Neural cell (in vitro differentiated cells): ENCODE results near the gene PTPRR. TPM values are rescaled to one million over a fixed set of nuclear protein-coding genes. Genes with fewer than 3 reads are reported as not detected.

Experiments used
- H2AFZ ChIP-seq: fragments of 200-600, 300-800 bp; sonication (generic), shearing (Covaris generic); 2 replicates; pipeline ENCODE4 v1.6.0; 2014; ENCODE audit warnings: low read depth, mild to moderate bottlenecking, antibody characterized with exemption, low read length, moderate library complexity
- H3F3A ChIP-seq: fragments of 200-600 bp; shearing (Covaris generic); 2 replicates; pipeline ENCODE4 v1.6.1; 2016; ENCODE audit warnings: mild to moderate bottlenecking, moderate library complexity, mixed read lengths, antibody characterized with exemption, low read length; ENCODE audit not compliant: insufficient read depth, poor library complexity, severe bottlenecking
- H3K27ac ChIP-seq: fragments of 200-600, 300-800 bp; sonication (generic), shearing (Covaris generic); 2 replicates; pipeline ENCODE4 v1.5.1; 2014; ENCODE audit warnings: mild to moderate bottlenecking, low read length, moderate library complexity
- H3K27me3 ChIP-seq: fragments of 300-800, 200-600 bp; sonication (generic), shearing (Covaris generic); 2 replicates; pipeline ENCODE4 v1.6.0; 2014; ENCODE audit warnings: mild to moderate bottlenecking, low read depth, low read length, moderate library complexity; ENCODE audit not compliant: insufficient read depth
- H3K36me3 ChIP-seq: fragments of 300-800, 200-600 bp; sonication (generic), shearing (Covaris generic); 2 replicates; pipeline ENCODE4 v1.5.1; 2014; ENCODE audit warnings: mild to moderate bottlenecking, antibody characterized with exemption, low read length, moderate library complexity; ENCODE audit not compliant: insufficient read depth
- H3K4me2 ChIP-seq: fragments of 300-800, 200-600 bp; sonication (generic), shearing (Covaris generic); 2 replicates; pipeline ENCODE4 v1.6.0; 2014; ENCODE audit warnings: mild to moderate bottlenecking, low read length
- H3K4me3 ChIP-seq: fragments of 300-800, 200-600 bp; sonication (generic), shearing (Covaris generic); 2 replicates; pipeline ENCODE4 v1.5.1; 2014; ENCODE audit warnings: mild to moderate bottlenecking, low read length, moderate library complexity
- H3K79me2 ChIP-seq: fragments of 200-600 bp; shearing (Covaris generic); replicated peaks from 2 replicates; pipeline ENCODE4 v1.6.0; 2014; ENCODE audit warnings: mild to moderate bottlenecking, low read length, moderate library complexity; ENCODE audit not compliant: insufficient read depth
- H3K9ac ChIP-seq: fragments of 300-800, 200-600 bp; sonication (generic), shearing (Covaris generic); 2 replicates; pipeline ENCODE4 v1.6.1; 2016; ENCODE audit warnings: mild to moderate bottlenecking, low read length, mixed read lengths
- H3K9me2 ChIP-seq: fragments of 200-600 bp; shearing (Covaris generic); 2 replicates; pipeline ENCODE4 v1.6.1; 2016; ENCODE audit warnings: mild to moderate bottlenecking, low read length, mixed read lengths; ENCODE audit not compliant: insufficient read depth
- H3K9me3 ChIP-seq: fragments of 200-600, 300-800 bp; sonication (generic), shearing (Covaris generic); 2 replicates; pipeline ENCODE4 v1.6.1; 2016; ENCODE audit warnings: mild to moderate bottlenecking, mixed run types, low read length, moderate library complexity, mixed read lengths
- H4K20me1 ChIP-seq: fragments of 200-600 bp; shearing (Covaris generic); 2 replicates; pipeline ENCODE4 v1.6.1; 2016; ENCODE audit warnings: mild to moderate bottlenecking, mixed run types; ENCODE audit not compliant: insufficient read depth
- CTCF ChIP-seq: fragments of 450-650 bp; IDR thresholded peaks from 2 replicates; pipeline ENCODE4 v1.5.1; 2014; ENCODE audit warnings: antibody characterized with exemption, mild to moderate bottlenecking, moderate library complexity; ENCODE audit not compliant: poor library complexity, severe bottlenecking
- EP300 ChIP-seq: fragments of 450-650 bp; conservative IDR thresholded peaks from 2 replicates; pipeline ENCODE4 v1.6.1; 2014; ENCODE audit warnings: antibody characterized with exemption, mild to moderate bottlenecking, moderate library complexity; ENCODE audit not compliant: poor library complexity, severe bottlenecking
- EZH2 ChIP-seq: fragments of 200-600, 300-800 bp; shearing (Covaris generic), sonication (generic); IDR thresholded peaks from 2 replicates; pipeline ENCODE4 v1.6.1; 2014; ENCODE audit warnings: antibody characterized with exemption, low read length, borderline replicate concordance, mild to moderate bottlenecking; ENCODE audit not compliant: insufficient read depth, poor library complexity, severe bottlenecking
- MXI1 ChIP-seq: fragments of 450-650 bp; conservative IDR thresholded peaks from 2 replicates; pipeline ENCODE4 v1.6.1; 2014; ENCODE audit warnings: antibody characterized with exemption, mild to moderate bottlenecking; ENCODE audit not compliant: poor library complexity, severe bottlenecking
- POLR2AphosphoS5 ChIP-seq: IDR thresholded peaks from 2 replicates; pipeline ENCODE4 v1.6.1; 2012
- RAD21 ChIP-seq: fragments of 450-650 bp; conservative IDR thresholded peaks from 2 replicates; pipeline ENCODE4 v1.6.1; 2014; ENCODE audit warnings: antibody characterized with exemption, mild to moderate bottlenecking, moderate library complexity
- REST ChIP-seq: IDR thresholded peaks from 2 replicates; pipeline ENCODE4 v1.6.1; 2012; ENCODE audit warnings: borderline replicate concordance
- SMC3 ChIP-seq: fragments of 450-650 bp; conservative IDR thresholded peaks from 2 replicates; pipeline ENCODE4 v1.6.1; 2014; ENCODE audit warnings: antibody characterized with exemption, mild to moderate bottlenecking, moderate library complexity; ENCODE audit not compliant: poor library complexity
- TAF1 ChIP-seq: IDR thresholded peaks from 2 replicates; pipeline ENCODE4 v1.6.1; 2012; ENCODE audit warnings: low read depth
- polyA plus RNA-seq: library from polyadenylated mRNA; depleted of rRNA; stranded (reverse); fragments of >200 nt; gene quantifications from 2 replicates; pipeline ENCODE4 v1.2.3, GENCODE V29; 2014

Gene PTPRR
- polyA plus RNA-seq, 1 donor from 2014 or later = 2.2 TPM

DNA sequence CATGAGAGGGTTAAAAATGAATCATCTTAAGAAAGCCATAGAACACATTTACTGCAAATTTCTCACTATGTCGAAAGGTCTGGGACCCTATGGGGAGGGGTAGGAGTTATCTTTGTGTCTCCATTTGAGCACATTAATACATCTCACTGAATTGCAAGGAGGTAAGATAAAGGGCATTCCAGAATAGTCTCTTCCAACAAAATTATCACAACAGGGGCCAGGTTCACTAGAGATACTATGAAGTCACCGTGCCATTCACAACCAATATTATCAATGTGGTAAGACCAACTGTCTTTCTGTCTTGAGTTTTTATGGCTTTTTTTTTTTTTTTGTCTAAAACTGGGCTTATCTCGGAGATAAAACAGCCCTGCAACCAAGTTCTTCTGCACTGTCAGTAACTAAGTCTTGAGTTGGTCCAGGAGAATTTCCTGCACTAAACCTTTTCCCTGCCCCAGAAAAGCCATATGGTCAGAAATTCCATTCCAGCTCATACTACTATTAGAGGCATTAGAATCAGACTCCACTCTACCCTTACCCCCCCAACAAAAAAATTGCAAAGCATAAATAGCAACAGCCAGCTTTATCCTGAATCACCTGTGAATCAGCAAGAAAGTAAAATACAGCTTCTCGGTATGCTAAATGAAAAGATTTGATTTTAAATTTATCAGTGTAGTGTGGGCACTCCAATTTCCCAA lies 79.7 kb downstream of the PTPRR start:
- H3K9me2 ChIP-seq = no peaks in the 10 kb centered on the region
- H3K9me3 ChIP-seq = no peaks in the 10 kb centered on the region
- TF ChIP-seq RAD21 (no peak), POLR2AphosphoS5 (no peak), EZH2 (no peak), SMC3 (no peak), EP300 (no peak), CTCF (no peak), TAF1 (no peak), REST (no peak)
- no peak overlapping the region for H3K4me2 ChIP-seq
- H2AFZ ChIP-seq = no peak overlapping the region
- H3K27me3 ChIP-seq = no peaks in the 10 kb centered on the region
- H3K4me3 ChIP-seq = no peak overlapping the region
- no peaks in the 10 kb centered on the region for H3K79me2 ChIP-seq
- no peak overlapping the region for H3K27ac ChIP-seq
- no peaks in the 10 kb centered on the region for H3K36me3 ChIP-seq
- H3K9ac ChIP-seq = no peak overlapping the region
- no peaks in the 10 kb centered on the region for H3F3A ChIP-seq
- no peaks in the 10 kb centered on the region for H4K20me1 ChIP-seq

DNA sequence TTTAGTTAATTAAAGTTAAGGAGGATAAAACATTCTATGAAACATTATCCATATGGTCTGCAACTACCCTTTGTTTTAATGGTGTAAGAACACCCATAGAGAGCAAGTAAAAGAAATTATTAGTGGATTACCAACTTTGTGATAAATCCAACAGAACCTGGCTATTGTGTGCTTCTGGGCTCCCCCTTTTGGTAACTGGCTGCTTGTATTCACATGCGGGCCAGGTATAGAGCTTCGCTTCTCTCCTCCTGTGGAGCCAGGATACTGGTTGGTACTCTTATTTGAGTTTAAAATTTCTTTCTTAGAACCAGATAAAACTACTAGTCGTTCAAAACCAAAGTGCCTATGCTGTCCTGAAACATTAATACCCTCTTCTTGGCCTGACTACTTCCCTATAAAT lies 81.0 kb downstream of the PTPRR start:
- H3K36me3 ChIP-seq = no peaks in the 10 kb centered on the region
- no peaks in the 10 kb centered on the region for H3K27me3 ChIP-seq
- H3K79me2 ChIP-seq = no peaks in the 10 kb centered on the region
- H3K27ac ChIP-seq = no peak overlapping the region
- no peaks in the 10 kb centered on the region for H3F3A ChIP-seq
- TF ChIP-seq RAD21 (no peak), REST (no peak), CTCF (no peak), EZH2 (no peak), TAF1 (no peak), SMC3 (no peak), MXI1 (no peak), EP300 (no peak), POLR2AphosphoS5 (no peak)
- H3K9ac ChIP-seq = no peak overlapping the region
- no peaks in the 10 kb centered on the region for H4K20me1 ChIP-seq
- no peak overlapping the region for H3K4me2 ChIP-seq
- H2AFZ ChIP-seq = no peak overlapping the region
- H3K9me2 ChIP-seq = no peaks in the 10 kb centered on the region
- no peak overlapping the region for H3K4me3 ChIP-seq
- no peaks in the 10 kb centered on the region for H3K9me3 ChIP-seq
